Measurements from ENCODE around the gene UBA7. TPM values are rescaled to one million over a fixed set of nuclear protein-coding genes. Genes with fewer than 3 reads are reported as not detected.

Gene UBA7
- total and polyA plus RNA-seq, 2 of the 8 experiments (the other 6 are each of a cell fraction or from before 2014, with no cell fraction given), result 0.34 to 0.65 TPM

DNA sequence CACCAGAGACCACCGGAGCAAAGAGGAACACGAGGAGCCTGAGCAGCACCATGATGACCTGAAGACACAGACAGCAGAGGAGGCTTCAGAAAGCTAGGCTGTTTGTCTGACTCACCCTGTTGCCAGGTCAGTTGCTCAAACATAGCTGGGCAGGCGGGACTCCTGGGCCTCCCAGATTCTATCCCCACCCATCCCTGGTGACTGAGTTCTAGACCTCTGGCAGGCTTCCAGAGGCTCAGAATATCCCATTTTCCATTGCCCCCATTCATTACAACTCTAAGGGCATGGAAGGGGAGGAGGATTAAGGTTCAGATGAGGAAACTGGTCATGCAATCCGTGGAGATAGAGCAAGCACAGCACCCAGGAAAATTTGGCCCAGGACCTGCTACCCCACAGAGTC, 14.0 kb downstream of the UBA7 start, which contains the start of gene CDHR4:
Gene CDHR4, minus strand, starts transcription at position 113 of the 400 bp plus-strand sequence. Its CDS starts 61 bp downstream, at position 52.
- Histone ChIP-seq H2AFZ (ENCODE audit: low read length) (no peak within 1 kb of the TSS), H2BK15ac (ENCODE audit: low read length) (no peak within 1 kb of the TSS), H3K56ac (replicated peaks; ENCODE audit: insufficient read length, low read depth, low read length) (no peak within 1 kb of the TSS), H3K4me2 (ENCODE audit: insufficient read depth in 1 of 2, low read depth in 2 of 2, low read length in 2 of 2) (no peak within 1 kb of the TSS), H3K9ac (replicated peaks in 1 of 4; ENCODE audit: extremely low read depth in 1 of 4, low read depth in 3 of 4, low read length in 3 of 4) (no peak within 1 kb of the TSS), H3K27ac (ENCODE audit: low read depth, low read length) (no peak within 1 kb of the TSS), H3K14ac (ENCODE audit: insufficient read length) (no peak within 1 kb of the TSS), H3K18ac (ENCODE audit: extremely low read depth, low read length) (no peak within 1 kb of the TSS), H3K79me2 (ENCODE audit: control insufficient read depth in 1 of 2, insufficient read depth in 2 of 2, low read length in 2 of 2) (no peaks in the 10 kb centered on the region), H2BK20ac (ENCODE audit: low read length) (no peak within 1 kb of the TSS), H3K4ac (replicated peaks; ENCODE audit: insufficient read length, low read depth, low read length) (no peak within 1 kb of the TSS), H4K20me1 (replicated peaks in 1 of 2; ENCODE audit: control insufficient read depth in 1 of 2, insufficient read depth in 2 of 2, low read length in 2 of 2) (no peaks in the 10 kb centered on the region), H4K91ac (replicated peaks; ENCODE audit: insufficient read length, low read length) (no peak within 1 kb of the TSS), H3K23ac (ENCODE audit: insufficient read length) (no peak within 1 kb of the TSS), H3K23me2 (ENCODE audit: low read depth, low read length) (peaks cover 8% of the 10 kb centered on the region; the same call in 1 of the 2 replicates), H3K4me1 (replicated peaks in 1 of 4; ENCODE audit: control insufficient read depth in 3 of 4, insufficient read depth in 4 of 4, low read length in 3 of 4) (peaks cover 0 to 7% (median 5%) of the 10 kb centered on the region in 4 experiments; a peak in 5 of 7 replicates), H4K8ac (ENCODE audit: extremely low read depth, insufficient read depth, low read length) (peak within 1 kb of the TSS; percentile 15; the same call in 1 of the 2 replicates), H3K4me3 (ENCODE audit: extremely low read depth in 1 of 4, insufficient read depth in 2 of 4, low read depth in 3 of 4, low read length in 4 of 4) (no peak within 1 kb of the TSS), H2BK12ac (ENCODE audit: low read depth, low read length) (peak within 1 kb of the TSS; percentile 50; the same call in 1 of the 2 replicates), H2BK120ac (replicated peaks; ENCODE audit: low read depth, low read length) (no peak within 1 kb of the TSS), H3K36me3 (ENCODE audit: control insufficient read depth in 2 of 4, insufficient read depth in 4 of 4, low read length in 3 of 4) (no peaks in the 10 kb centered on the region), H3K27me3 (replicated peaks in 1 of 4; ENCODE audit: control insufficient read depth in 3 of 4, extremely low read depth in 1 of 4, insufficient read depth in 3 of 4, low read length in 3 of 4) (peaks cover 0 to 17% (median 14%) of the 10 kb centered on the region in 4 experiments; a peak in 6 of 7 replicates), H2AK5ac (ENCODE audit: low read depth, low read length) (no peak within 1 kb of the TSS), H4K5ac (ENCODE audit: insufficient read length, low read depth, low read length) (no peak within 1 kb of the TSS), H3K9me3 (ENCODE audit: insufficient read depth in 2 of 2, low read depth in 1 of 2, low read length in 1 of 2) (no peaks in the 10 kb centered on the region), H2BK5ac (ENCODE audit: low read depth, low read length) (no peak within 1 kb of the TSS; the same call in 1 of the 2 replicates), H3K79me1 (ENCODE audit: low read depth, low read length) (no peaks in the 10 kb centered on the region)
- POLR2A ChIA-PET (ENCODE audit: partially characterized antibody), result no interaction called here
- DNase-seq (ENCODE audit: low read depth in 1 of 2, low spot score in 2 of 2) (no peak), FAIRE-seq (no peak)
- TF ChIP-seq GABPA (IDR thresholded peaks at IDR 0.05; ENCODE audit: borderline replicate concordance, insufficient read depth, low read length) (no peak), JUN (IDR thresholded peaks at IDR 0.05; ENCODE audit: low read depth, low read length) (no peak), YY1 (IDR thresholded peaks at IDR 0.05; ENCODE audit: low read depth, low read length) (no peak), BACH1 (IDR thresholded peaks at IDR 0.05; ENCODE audit: low read length) (no peak), GTF2F1 (IDR thresholded peaks at IDR 0.05; ENCODE audit: borderline replicate concordance, low read depth, low read length) (no peak), RNF2 (IDR thresholded peaks at IDR 0.05; ENCODE audit: borderline replicate concordance, low read depth, low read length, missing control alignments, poor library complexity, severe bottlenecking) (no peak)
- TF ChIP-seq, protein P1, sequence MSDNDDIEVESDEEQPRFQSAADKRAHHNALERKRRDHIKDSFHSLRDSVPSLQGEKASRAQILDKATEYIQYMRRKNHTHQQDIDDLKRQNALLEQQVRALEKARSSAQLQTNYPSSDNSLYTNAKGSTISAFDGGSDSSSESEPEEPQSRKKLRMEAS (IDR thresholded peaks at IDR 0.05), result no peak
- CTCF ChIA-PET (ENCODE audit: partially characterized antibody), result interaction anchor here (0.6 to 17.0 kb wide), 7 partner anchors 9 to 129 kb away, joined by 3 to 266 read pairs (median 4); no protein-coding TSS in a partner anchor
- 92% methylated on average over 4 of the region's 4 CpGs; no CpG with 5 or more reads in 1 of the 2 experiments for WGBS, 2 experiments (ENCODE audit: extremely low coverage in 1 of 2, insufficient coverage in 1 of 2, insufficient read length in 1 of 2, insufficient replicate concordance in 2 of 2, low coverage in 1 of 2, low lambda C conversion rate in 2 of 2, missing lambda C conversion rate in 1 of 2)
